GM12892 (cell line): ENCODE data around the gene PLIN4.

Experiments used
- POLR2A ChIP-seq: IDR thresholded peaks from 2 replicates; pipeline ENCODE4 v1.6.1; 2011; ENCODE audit warnings: low read depth, low read length, control low read depth
- POLR2AphosphoS5 ChIP-seq: IDR thresholded peaks from 2 replicates; pipeline ENCODE4 v1.6.1; 2011; ENCODE audit warnings: low read depth, low read length, control low read depth
- TAF1 ChIP-seq: IDR thresholded peaks from 2 replicates; pipeline ENCODE4 v1.6.1; 2011; ENCODE audit warnings: low read depth, mild to moderate bottlenecking, control low read depth, low read length, borderline replicate concordance

DNA sequence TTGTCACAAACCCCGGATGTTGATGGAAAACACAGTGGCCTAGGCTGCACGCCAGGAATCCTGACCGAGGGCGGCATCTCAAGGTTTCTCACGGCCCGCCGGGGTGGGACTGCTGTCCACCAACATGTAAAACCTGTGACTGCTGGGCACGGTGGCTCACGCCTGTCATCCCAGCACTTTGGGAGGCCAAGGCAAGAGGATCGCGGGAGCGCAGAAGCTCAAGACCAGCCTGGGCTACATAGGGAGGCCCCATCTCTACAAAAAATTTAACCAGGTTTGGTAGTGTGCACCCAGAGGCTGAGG, 11.2 kb downstream of the PLIN4 start:
- TF ChIP-seq POLR2AphosphoS5 (no peak), POLR2A (no peak), TAF1 (no peak)
